GM12878 (cell line): ENCODE measurements around the gene FAF1. TPM values are rescaled to one million over a fixed set of nuclear protein-coding genes. Genes with fewer than 3 reads are reported as not detected.

Source experiments
- ATAC-seq: fragments of 200-7000 bp; cut with Tn5 transposase; 3 replicates; pipeline ENCODE4 v1.9.1; 2020; ENCODE audit warnings: mild to moderate bottlenecking, moderate library complexity
- BruUV-seq: library from RNA; stranded (reverse); fragments of 400-500 nt; replicated peaks from 2 replicates; lab custom pipeline; 2021; lab: Mats Ljungman, UMichigan
- CTCF ChIA-PET: fragments of 300-600 bp; sonication (Branson Sonifier 250); formaldehyde crosslinking; extraction: SDS; loops from one replicate; lab custom pipeline; 2021; ENCODE audit warnings: inconsistent platforms; lab: Yijun Ruan, JAX
- POLR2A ChIA-PET: fragments of 350-600 bp; formaldehyde crosslinking; extraction: SDS; loops from one replicate; lab custom pipeline; 2021; ENCODE audit warnings: inconsistent platforms; lab: Charles Lee
- RAD21 ChIA-PET: fragments of 300-600 bp; sonication (Branson Sonifier 250); formaldehyde crosslinking; loops from one replicate; lab custom pipeline; 2023; ENCODE audit warnings: antibody characterized with exemption; ENCODE audit not compliant: unreplicated experiment; lab: Charles Lee
- SMC1A ChIA-PET: fragments of 300-600 bp; sonication (Branson Sonifier 250); formaldehyde crosslinking; loops from one replicate; lab custom pipeline; 2023; ENCODE audit not compliant: unreplicated experiment, uncharacterized antibody; lab: Charles Lee
- DNase-seq: peaks from one replicate; pipeline ENCODE4 v3.0.0-alpha.2; 2011; ENCODE audit warnings: low read depth, low spot score
- FAIRE-seq: peaks from 3 replicates; lab custom pipeline; 2011; peaks lifted over from hg19 to GRCh38; lab: Jason Lieb, UNC
- H2AFZ ChIP-seq: 2 replicates; pipeline ENCODE4 v1.6.0; 2011; ENCODE audit warnings: low read depth, low read length, control low read depth; ENCODE audit not compliant: control insufficient read depth
- H3K27ac ChIP-seq: 2 replicates; pipeline ENCODE4 v1.5.1; 2011; ENCODE audit warnings: control low read depth; ENCODE audit not compliant: control insufficient read depth, insufficient read depth
- H3K27me3 ChIP-seq, 2 experiments: replicated peaks in 1 of 2; 2 replicates each; pipeline versions ENCODE4 v1.6.0 to v1.6.1; 2011; ENCODE audit warnings: low read length in 1 of 2; ENCODE audit not compliant: control insufficient read depth in 2 of 2, insufficient read depth in 2 of 2
- H3K36me3 ChIP-seq, 2 experiments: 2 replicates each; pipeline ENCODE4 v1.5.1; 2011; ENCODE audit warnings: low read length in 1 of 2; ENCODE audit not compliant: control insufficient read depth in 2 of 2, insufficient read depth in 2 of 2
- H3K4me1 ChIP-seq: 2 replicates; pipeline ENCODE4 v1.6.1; 2011; ENCODE audit warnings: mild to moderate bottlenecking, low read length, moderate library complexity, mixed read lengths; ENCODE audit not compliant: control insufficient read depth, insufficient read depth
- H3K4me2 ChIP-seq: 2 replicates; pipeline ENCODE4 v1.6.0; 2011; ENCODE audit warnings: control low read depth; ENCODE audit not compliant: control insufficient read depth, insufficient read depth
- H3K4me3 ChIP-seq: fragments of 200-600 bp; sonication (generic); 2 replicates; pipeline ENCODE4 v1.5.1; 2016
- H3K79me2 ChIP-seq: 2 replicates; pipeline ENCODE4 v1.6.0; 2011; ENCODE audit warnings: low read length; ENCODE audit not compliant: control insufficient read depth, insufficient read depth
- H3K9ac ChIP-seq: 2 replicates; pipeline ENCODE4 v1.8.0; 2011; ENCODE audit warnings: low read length, control low read depth, mixed read lengths; ENCODE audit not compliant: control insufficient read depth, insufficient read depth
- H3K9me3 ChIP-seq: replicated peaks from 3 replicates; pipeline ENCODE4 v1.5.1; 2011; ENCODE audit warnings: mild to moderate bottlenecking, low read length; ENCODE audit not compliant: control insufficient read depth, insufficient read depth
- H4K20me1 ChIP-seq: 2 replicates; pipeline ENCODE4 v1.6.0; 2011; ENCODE audit not compliant: control insufficient read depth, insufficient read depth
- ATF2 ChIP-seq: IDR thresholded peaks from 2 replicates; pipeline ENCODE4 v1.6.1; 2012; ENCODE audit warnings: low read length, inconsistent platforms
- BRCA1 ChIP-seq: IDR thresholded peaks from 2 replicates; pipeline ENCODE4 v1.6.1; 2011; ENCODE audit warnings: low read depth, low read length, improper control_type of control experiment
- CREB1 ChIP-seq: IDR thresholded peaks from 2 replicates; pipeline ENCODE4 v1.6.1; 2012; ENCODE audit warnings: low read depth, mild to moderate bottlenecking, inconsistent platforms
- E2F4 ChIP-seq: IDR thresholded peaks from 2 replicates; pipeline ENCODE4 v1.6.1; 2012; ENCODE audit warnings: low read depth, low read length, improper control_type of control experiment
- EGR1 ChIP-seq, 2 experiments: IDR thresholded peaks; 1 replicate in 1 of 2; 2 replicates in 1 of 2; pipeline ENCODE4 v1.6.1; 2011 to 2012; ENCODE audit warnings: low read depth in 2 of 2, low read length in 2 of 2, borderline replicate concordance in 1 of 2, mild to moderate bottlenecking in 1 of 2, moderate library complexity in 1 of 2
- HDAC2 ChIP-seq: fragments of 200-600 bp; sonication (generic); IDR thresholded peaks from 2 replicates; pipeline ENCODE4 v1.6.1; 2017
- JUND ChIP-seq: IDR thresholded peaks from 2 replicates; pipeline ENCODE4 v1.6.1; 2012; ENCODE audit warnings: low read depth, mild to moderate bottlenecking, low read length, improper control_type of control experiment, moderate library complexity
- KLF5 ChIP-seq: fragments of 450-650 bp; IDR thresholded peaks from 2 replicates; pipeline ENCODE4 v1.6.1; 2014; ENCODE audit warnings: mild to moderate bottlenecking; ENCODE audit not compliant: partially characterized antibody
- MLLT1 ChIP-seq: fragments of 450-650 bp; IDR thresholded peaks from 2 replicates; pipeline ENCODE4 v1.6.1; 2016; ENCODE audit warnings: mild to moderate bottlenecking
- MYB ChIP-seq: fragments of 150-350 bp; IDR thresholded peaks from 2 replicates; pipeline ENCODE4 v1.6.1; 2014; ENCODE audit warnings: mild to moderate bottlenecking, low read depth, low read length, borderline replicate concordance
- RAD21 ChIP-seq: IDR thresholded peaks from 2 replicates; pipeline ENCODE4 v1.6.1; 2011; ENCODE audit warnings: mild to moderate bottlenecking, low read depth, low read length, moderate library complexity; ENCODE audit not compliant: insufficient read depth
- ZZZ3 ChIP-seq: IDR thresholded peaks from 2 replicates; pipeline ENCODE4 v1.6.1; 2011; ENCODE audit warnings: low read depth; ENCODE audit not compliant: control insufficient read depth, insufficient read length
- whole genome bisulfite sequencing: methylation state at CpG from one replicate; pipeline ENCODE4 v1.1.6; 2016; ENCODE audit warnings: low lambda C conversion rate; ENCODE audit not compliant: insufficient replicate concordance, insufficient coverage; ENCODE audit errors: missing lambda C conversion rate; 5-methylcytosine and 5-hydroxymethylcytosine counted together
- in situ Hi-C: fragments of 300-500 bp; cut with MboI; formaldehyde crosslinking; loops from 9 replicates; pipeline ENCODE4 v1.14.3; 2018; ENCODE audit warnings: mixed read lengths
- intact Hi-C: fragments of 100-400 bp; cut with micrococcal nuclease; formaldehyde crosslinking; loops from one replicate; pipeline ENCODE4 v1.14.2; 2022; ENCODE audit not compliant: unreplicated experiment
- polyA plus RNA-seq, 11 experiments: library from polyadenylated mRNA; depleted of rRNA in 4 of 11; unstranded in 6 of 11; stranded (reverse) in 5 of 11; fragments of >200 nt; fragmentation: Nextera tagmentation in 4 of 11; fragmentation: Illumina TruSeq in 1 of 11; extraction: Ambion mirVana in 4 of 11; extraction: Trizol in 1 of 11; gene quantifications; 1 replicate in 1 of 11; 2 replicates in 10 of 11; pipeline versions ENCODE4 v1.2.1 to v1.2.3, GENCODE V29; 2011 to 2016; ENCODE audit warnings: inconsistent platforms in 2 of 11, missing spikeins in 2 of 11, low read depth in 1 of 11
- total RNA-seq, 4 experiments: library from RNA; depleted of rRNA in 3 of 4; stranded (reverse); fragments of >200 nt in 3 of 4; fragmentation: Illumina TruSeq in 1 of 4; extraction: Trizol in 1 of 4; gene quantifications; 2 replicates each; pipeline versions ENCODE4 v1.2.1 to v1.2.3, GENCODE V29; 2013 to 2021

The FAF1 gene
- total and polyA plus RNA-seq, 10 of the 15 experiments (the other 5 are each of a cell fraction or from before 2014, with no cell fraction given) = 8.6 to 54.5 (median 23.7) TPM

- no peak for TF ChIP-seq MLLT1
Measured at GRCh38 chr1:50982611-50983010, 22.5 kb upstream of the FAF1 start (continued).

GRCh38 chr1:50981741-50982140 lies 21.7 kb upstream of the FAF1 start:
- TF ChIP-seq EGR1 (IDR thresholded peaks at IDR 0.05; ENCODE audit: borderline replicate concordance in 1 of 2, low read depth in 2 of 2, low read length in 2 of 2) = no peak
- TF ChIP-seq ATF2 = no peak
- no peak for TF ChIP-seq KLF5
- TF ChIP-seq CREB1 = no peak
- no peak for TF ChIP-seq RAD21
- TF ChIP-seq MYB = no peak
- TF ChIP-seq BRCA1 = no peak
- TF ChIP-seq JUND = no peak
- no peak for TF ChIP-seq E2F4
- TF ChIP-seq ZZZ3 = no peak
- no peak for TF ChIP-seq HDAC2
- intact Hi-C loops = no loop called here
- Histone ChIP-seq H3K9ac (peak overlapping the region; percentile 38; the same call in 1 of the 2 replicates), H3K36me3 (no peaks in the 10 kb centered on the region), H3K4me2 (peak overlapping the region; percentile 67; the same call in 1 of the 2 replicates), H4K20me1 (no peaks in the 10 kb centered on the region), H3K9me3 (no peaks in the 10 kb centered on the region), H3K27me3 (peaks cover 0 to 4% of the 10 kb centered on the region in 2 experiments; a peak in 2 of 4 replicates), H3K79me2 (peaks cover 71% of the 10 kb centered on the region), H3K27ac (peak overlapping the region; percentile 38; the same call in 1 of the 2 replicates), H2AFZ (no peak overlapping the region; the same call in 1 of the 2 replicates), H3K4me1 (no peaks in the 10 kb centered on the region), H3K4me3 (peak overlapping the region; percentile 37; the same call in 1 of the 2 replicates)
- WGBS = 97% methylated on average over 1 of the region's 1 CpG
- SMC1A ChIA-PET = no interaction called here
- DNase-seq = no peak
- ATAC-seq = no peak
- no TSS peak for BruUV-seq
- CTCF ChIA-PET = no interaction called here
- in situ Hi-C loops = no loop called here
- FAIRE-seq = no peak
- RAD21 ChIA-PET = no interaction called here
- POLR2A ChIA-PET = no interaction called here
